ENCODE measurements around the gene RIGI.
A peak's percentile ranks its signal among the peaks of the same experiment; 100 is the strongest.
"Not testable (repeated sequence)": the region's sequence is repeated elsewhere in the genome, so short reads cannot be mapped to it uniquely, and the experiment has no call there.

Gene RIGI

DNA sequence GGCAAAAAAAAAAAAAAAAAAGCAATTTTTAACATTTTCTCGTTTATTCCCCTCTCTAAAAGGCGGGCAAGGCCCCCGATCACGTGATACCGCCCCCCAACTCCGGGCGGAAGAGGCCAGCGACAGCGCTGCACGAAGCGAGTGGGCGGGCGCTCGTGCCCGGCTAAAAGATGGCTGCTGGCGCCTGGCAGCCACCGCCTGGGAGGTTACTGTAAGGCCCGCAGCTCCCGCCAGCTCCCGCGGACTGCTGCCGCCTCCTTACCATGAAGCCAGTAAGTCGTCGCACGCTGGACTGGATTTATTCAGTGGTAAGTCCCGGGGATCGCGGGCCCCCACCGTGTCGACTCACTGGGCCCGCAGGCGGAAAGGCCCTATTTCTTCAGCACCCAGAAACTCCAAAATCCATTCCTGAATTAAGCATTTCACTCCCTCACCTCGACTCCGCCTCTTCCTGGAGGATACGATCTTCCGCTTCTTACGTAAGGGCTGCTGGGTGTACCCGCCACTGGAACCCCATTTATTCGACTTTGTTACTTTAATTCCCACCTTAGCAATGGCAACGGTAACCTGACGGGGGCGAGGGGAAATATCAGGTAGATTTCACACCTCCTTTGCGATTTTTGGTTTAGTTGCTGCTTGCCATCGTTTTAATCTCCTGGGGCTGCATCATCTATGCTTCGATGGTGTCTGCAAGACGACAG is 26.3 kb upstream of the RIGI start, which contains the start of the genes SMIM27 and TOPORS:
TSS of gene SMIM27 (plus strand) at position 156 of the 701 bp plus-strand sequence. CDS start at position 264, 108 bp downstream.
TSS of gene TOPORS (minus strand) at position 415 of the 701 bp plus-strand sequence. CDS start at position 265, 150 bp downstream.
- no peak for TF ChIP-seq CTCF (IDR thresholded peaks at IDR 0.05; ENCODE audit: insufficient read depth, low read length, missing control alignments)
- POLR2A ChIA-PET: interaction anchor here (0.5 to 2.5 kb wide), 4 partner anchors 18 to 473 kb away, joined by 3 to 9 read pairs (median 4); partner anchors contain the start of genes ACO1, DNAJA1 and RIGI
- peak; percentile 26 for DNase-seq (ENCODE audit: low read depth, low spot score)
- peak within 1 kb of the TSS; percentile 82 for H3K4me3 ChIP-seq (ENCODE audit: low read depth, low read length)
- CTCF ChIA-PET: interaction anchor here (0.6 to 9.9 kb wide), 6 partner anchors 20 to 420 kb away, joined by 3 to 94 read pairs (median 3); no protein-coding TSS in a partner anchor

- CTCF ChIA-PET: interaction anchor here (0.6 to 9.9 kb wide), 11 partner anchors 11 to 421 kb away, joined by 3 to 94 read pairs (median 6); partner anchors contain the start of genes ACO1 and RIGI
- DNase-seq (ENCODE audit: low read depth, low spot score): no peak
- H3K4me3 ChIP-seq (ENCODE audit: low read depth, low read length): peak overlapping the region; percentile 82
- POLR2A ChIA-PET: interaction anchor here (0.5 to 2.5 kb wide), 5 partner anchors 17 to 167 kb away, joined by 3 to 9 read pairs (median 4); partner anchors contain the start of genes ACO1 and RIGI
- no peak for TF ChIP-seq CTCF (IDR thresholded peaks at IDR 0.05; ENCODE audit: insufficient read depth, low read length, missing control alignments)
Measured at GRCh38 chr9:32551276-32552051, 25.5 kb upstream of the RIGI start.

DNA sequence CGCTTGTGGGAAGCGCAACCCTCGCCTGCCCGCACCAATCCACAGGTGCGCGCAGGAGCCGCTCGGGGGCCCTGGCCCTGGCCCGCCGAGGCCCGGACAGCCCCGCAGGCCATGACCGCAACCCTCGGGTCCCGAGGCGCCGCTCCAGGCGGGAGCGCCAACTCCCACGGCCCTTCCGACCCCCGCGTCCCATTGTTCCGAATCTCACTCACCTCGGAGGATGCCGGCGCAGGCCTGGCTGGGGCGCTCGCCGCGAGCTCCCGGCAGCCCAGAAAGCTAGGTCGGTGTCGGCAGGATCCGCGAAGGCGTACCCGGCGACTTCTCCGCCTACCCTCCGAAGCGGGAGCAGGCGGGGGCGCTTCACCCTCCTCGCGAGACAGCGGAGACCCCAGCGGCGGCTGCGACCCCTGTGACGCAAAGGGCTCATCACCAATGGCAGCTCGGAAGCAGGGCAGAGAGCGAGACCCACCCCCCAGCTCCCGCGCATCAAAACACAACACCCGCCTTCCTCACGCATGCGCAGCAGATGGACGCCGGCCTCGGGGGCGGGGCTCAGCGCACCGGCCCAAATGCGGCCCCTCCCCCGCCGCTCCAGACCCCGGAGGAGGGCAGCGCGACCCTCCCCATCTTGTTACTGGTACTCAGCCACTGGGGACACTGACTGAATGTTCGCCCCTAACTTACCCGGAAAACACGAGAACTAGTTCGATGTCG is 24.7 kb upstream of the RIGI start:
- peak; percentile 4 for TF ChIP-seq CTCF (IDR thresholded peaks at IDR 0.05; ENCODE audit: insufficient read depth, low read length, missing control alignments)
- POLR2A ChIA-PET: interaction anchor here (0.6 to 2.5 kb wide), 4 partner anchors 15 to 166 kb away, joined by 3 to 9 read pairs (median 4); partner anchors contain the start of gene ACO1
- DNase-seq (ENCODE audit: low read depth, low spot score): peak; percentile 45
- CTCF ChIA-PET: interaction anchor here (0.7 to 9.9 kb wide), 13 partner anchors 10 to 172 kb away, joined by 3 to 94 read pairs (median 6); partner anchors contain the start of genes ACO1 and RIGI
- H3K4me3 ChIP-seq (ENCODE audit: low read depth, low read length): peak overlapping the region; percentile 82

- DNase-seq (ENCODE audit: low read depth, low spot score): no peak
- H3K4me3 ChIP-seq (ENCODE audit: low read depth, low read length): peak overlapping the region; percentile 82
- TF ChIP-seq CTCF (IDR thresholded peaks at IDR 0.05; ENCODE audit: insufficient read depth, low read length, missing control alignments): peak; percentile 9
- ChIA-PET CTCF (interaction anchor here (0.7 to 9.9 kb wide), 13 partner anchors 9 to 172 kb away, joined by 3 to 94 read pairs (median 6); partner anchors contain the start of genes ACO1 and RIGI), POLR2A (interaction anchor here (0.9 to 2.5 kb wide), 3 partner anchors 14 to 166 kb away, joined by 3 to 9 read pairs (median 5); partner anchors contain the start of gene ACO1)
Measured at GRCh38 chr9:32550150-32550561, 24.2 kb upstream of the RIGI start.

DNA sequence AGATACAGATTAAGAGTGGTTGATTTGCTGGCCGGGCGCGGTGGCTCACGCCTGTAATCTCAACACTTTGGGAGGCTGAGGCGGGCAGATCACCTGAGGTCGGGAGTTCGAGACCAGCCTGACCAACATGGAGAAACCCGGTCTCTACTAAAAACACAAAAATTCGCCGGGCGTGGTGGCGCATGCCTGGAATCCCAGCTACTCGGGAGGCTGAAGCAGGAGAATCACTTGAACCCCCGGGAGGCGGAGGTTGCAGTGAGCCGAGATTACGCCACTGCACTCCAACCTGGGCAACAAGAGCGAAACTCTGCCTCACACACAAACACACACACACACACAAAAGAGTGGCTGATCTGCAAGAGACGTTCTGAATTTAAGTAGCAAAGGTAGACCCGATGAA is 22.2 kb upstream of the RIGI start:
- POLR2A ChIA-PET; DNase-seq (ENCODE audit: low read depth, low spot score); H3K4me3 ChIP-seq (ENCODE audit: low read depth, low read length): not testable (repeated sequence)
- CTCF ChIA-PET: interaction anchor here (1.3 to 9.9 kb wide), 3 partner anchors 32 to 170 kb away, joined by 4 to 94 read pairs (median 30); no protein-coding TSS in a partner anchor

- no peak for TF ChIP-seq CTCF (IDR thresholded peaks at IDR 0.05; ENCODE audit: insufficient read depth, low read length, missing control alignments)
- no peak overlapping the region for H3K4me3 ChIP-seq (ENCODE audit: low read depth, low read length)
- no peak for DNase-seq (ENCODE audit: low read depth, low spot score)
- POLR2A ChIA-PET: no interaction called here
- CTCF ChIA-PET: interaction anchor here (1.1 to 5.0 kb wide), 4 partner anchors 15 to 167 kb away, joined by 3 to 30 read pairs (median 14); no protein-coding TSS in a partner anchor
Measured at GRCh38 chr9:32545884-32546283, 19.9 kb upstream of the RIGI start.

All from AG04449 (cell line).